Hematopoietic multipotent progenitor cell (in vitro differentiated cells): ENCODE results near the gene COBL. TPM values are rescaled to one million over a fixed set of nuclear protein-coding genes. Genes with fewer than 3 reads are reported as not detected.

Experiments used
- DNase-seq, 3 donors: peaks; one replicate each; pipeline ENCODE4 v3.0.0-alpha.2; 2011 to 2015; ENCODE audit warnings: low read depth in 2 of 3, low spot score in 2 of 3
- total RNA-seq: library from RNA; depleted of rRNA; stranded (reverse); fragments of >200 nt; gene quantifications from one replicate; pipeline ENCODE4 v1.2.3, GENCODE V29; 2012

COBL gene, protein sequence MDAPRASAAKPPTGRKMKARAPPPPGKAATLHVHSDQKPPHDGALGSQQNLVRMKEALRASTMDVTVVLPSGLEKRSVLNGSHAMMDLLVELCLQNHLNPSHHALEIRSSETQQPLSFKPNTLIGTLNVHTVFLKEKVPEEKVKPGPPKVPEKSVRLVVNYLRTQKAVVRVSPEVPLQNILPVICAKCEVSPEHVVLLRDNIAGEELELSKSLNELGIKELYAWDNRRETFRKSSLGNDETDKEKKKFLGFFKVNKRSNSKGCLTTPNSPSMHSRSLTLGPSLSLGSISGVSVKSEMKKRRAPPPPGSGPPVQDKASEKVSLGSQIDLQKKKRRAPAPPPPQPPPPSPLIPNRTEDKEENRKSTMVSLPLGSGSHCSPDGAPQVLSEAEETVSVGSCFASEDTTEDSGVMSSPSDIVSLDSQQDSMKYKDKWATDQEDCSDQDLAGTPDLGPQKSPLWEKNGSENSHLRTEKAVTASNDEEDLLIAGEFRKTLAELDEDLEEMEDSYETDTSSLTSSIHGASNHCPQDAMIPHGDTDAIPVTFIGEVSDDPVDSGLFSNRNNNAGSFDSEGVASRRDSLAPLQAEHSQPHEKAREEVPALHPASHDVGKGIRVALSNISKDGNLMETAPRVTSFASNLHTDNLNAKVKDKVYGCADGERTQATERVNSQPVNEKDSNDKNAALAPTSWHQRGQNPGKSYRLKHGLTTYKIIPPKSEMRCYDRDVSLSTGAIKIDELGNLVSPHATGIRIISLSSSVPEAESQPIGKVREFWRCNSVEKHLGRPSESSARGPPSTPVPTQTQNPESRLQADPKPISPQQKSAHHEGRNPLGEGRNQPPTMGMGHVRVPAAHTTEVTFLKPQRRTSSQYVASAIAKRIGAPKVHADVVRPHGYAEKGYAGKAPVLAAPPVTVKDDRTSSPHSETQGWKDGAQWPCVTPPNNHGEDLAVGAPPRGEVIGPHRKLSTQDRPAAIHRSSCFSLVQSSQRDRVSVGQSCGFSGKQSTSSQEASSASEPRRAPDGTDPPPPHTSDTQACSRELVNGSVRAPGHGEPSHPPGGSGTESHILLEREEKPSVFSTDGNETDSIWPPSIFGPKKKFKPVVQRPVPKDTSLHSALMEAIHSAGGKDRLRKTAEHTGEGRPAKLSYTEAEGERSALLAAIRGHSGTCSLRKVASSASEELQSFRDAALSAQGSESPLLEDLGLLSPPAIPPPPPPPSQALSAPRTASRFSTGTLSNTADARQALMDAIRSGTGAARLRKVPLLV
- total RNA-seq: 0.27 TPM

DNA sequence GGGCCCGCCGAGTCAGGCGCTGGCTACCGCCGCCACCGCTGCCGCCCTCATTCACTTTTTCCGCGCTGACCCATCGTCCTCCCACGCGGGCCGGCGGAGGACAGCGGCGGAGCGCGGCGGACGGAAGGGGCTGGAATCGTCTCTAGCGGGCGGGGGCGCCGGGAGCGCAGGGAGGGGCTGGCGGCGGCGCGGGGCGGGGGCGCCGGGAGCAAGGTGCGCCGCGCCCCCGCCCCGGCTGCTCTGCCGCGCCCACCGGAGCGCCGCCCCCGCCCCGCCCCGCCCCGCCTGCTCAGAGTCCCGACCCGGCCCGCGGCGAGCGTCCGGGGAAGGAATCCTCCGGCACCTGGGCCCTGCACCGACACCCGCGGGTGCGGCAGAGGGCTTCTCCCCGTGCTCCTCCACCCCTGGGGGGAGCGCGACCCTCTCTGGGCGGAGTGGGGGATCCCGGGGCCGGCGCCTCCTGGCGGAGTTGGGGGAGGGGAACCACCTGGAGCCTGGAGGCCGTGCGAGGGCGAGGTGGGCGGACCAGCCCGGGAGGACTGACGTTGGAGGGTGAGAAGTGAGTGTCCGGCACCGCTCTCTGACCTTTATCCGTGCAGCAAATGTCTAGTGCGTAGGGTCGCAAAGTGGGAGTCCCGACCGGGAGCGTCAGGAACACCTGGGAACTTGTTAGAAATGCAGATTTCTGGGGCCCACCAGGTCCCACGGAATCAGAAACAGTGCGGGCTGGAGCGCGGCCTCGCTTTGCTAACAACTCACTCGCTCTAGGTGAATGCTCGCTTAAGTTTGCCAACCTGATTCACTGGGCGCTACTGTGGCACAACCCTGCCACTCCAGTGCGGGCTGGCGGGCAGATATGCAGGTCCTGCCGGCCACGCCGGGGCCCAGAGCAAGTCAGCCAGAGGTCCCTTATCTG lies at the start of gene COBL:
COBL (minus strand) TSS at position 144 of the 916 bp plus-strand sequence. CDS start 176 bp downstream, outside the sequence.
- peak in 1 of 3 donors; percentile 30 for DNase-seq

DNA sequence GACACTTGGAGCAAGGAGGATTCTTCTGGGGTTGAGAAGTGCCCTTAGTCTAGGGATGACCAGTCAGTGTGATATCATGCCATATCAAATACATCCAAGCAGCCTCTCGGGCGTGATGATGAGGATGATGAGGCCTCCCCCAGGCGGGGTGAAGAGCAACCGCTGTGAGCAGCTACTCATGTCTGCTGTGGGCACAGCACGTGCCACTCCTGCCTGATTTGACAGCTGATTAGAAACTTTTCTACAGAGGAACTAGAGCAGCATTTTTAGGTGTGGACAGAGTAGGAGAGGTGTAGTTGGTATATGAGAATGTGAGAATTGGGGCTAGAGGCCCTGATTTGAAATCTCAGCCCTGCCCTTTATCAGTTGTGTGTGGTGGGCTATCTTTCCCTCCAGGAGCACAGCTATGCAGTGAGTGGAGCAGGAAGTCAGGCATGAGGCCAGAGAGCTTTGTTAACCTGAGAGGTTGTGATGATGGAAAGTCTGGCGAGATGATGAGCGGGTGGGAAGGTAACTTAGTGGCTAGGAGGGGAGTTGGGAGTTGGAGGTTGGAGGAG lies 49.6 kb upstream of the COBL start:
- DNase-seq: no peak

DNA sequence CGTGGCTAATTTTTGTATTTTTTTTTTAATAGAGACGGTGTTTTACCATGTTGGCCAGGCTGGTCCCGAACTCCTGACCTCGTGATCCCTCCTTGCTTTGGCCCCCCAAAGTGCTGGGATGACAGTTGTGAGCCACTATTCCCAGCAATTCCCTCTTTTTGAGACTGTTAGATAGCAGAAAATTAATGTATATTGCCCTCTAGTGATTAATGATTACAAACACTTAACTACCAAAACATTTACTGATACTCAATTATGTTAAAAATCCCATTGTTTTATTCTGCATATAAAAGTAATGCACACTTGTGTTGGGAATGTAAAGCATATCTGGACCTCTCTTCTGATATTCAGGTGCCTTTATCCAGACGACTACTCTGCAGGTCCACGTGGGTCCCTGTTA lies 41.2 kb upstream of the COBL start:
- no peak for DNase-seq

DNA sequence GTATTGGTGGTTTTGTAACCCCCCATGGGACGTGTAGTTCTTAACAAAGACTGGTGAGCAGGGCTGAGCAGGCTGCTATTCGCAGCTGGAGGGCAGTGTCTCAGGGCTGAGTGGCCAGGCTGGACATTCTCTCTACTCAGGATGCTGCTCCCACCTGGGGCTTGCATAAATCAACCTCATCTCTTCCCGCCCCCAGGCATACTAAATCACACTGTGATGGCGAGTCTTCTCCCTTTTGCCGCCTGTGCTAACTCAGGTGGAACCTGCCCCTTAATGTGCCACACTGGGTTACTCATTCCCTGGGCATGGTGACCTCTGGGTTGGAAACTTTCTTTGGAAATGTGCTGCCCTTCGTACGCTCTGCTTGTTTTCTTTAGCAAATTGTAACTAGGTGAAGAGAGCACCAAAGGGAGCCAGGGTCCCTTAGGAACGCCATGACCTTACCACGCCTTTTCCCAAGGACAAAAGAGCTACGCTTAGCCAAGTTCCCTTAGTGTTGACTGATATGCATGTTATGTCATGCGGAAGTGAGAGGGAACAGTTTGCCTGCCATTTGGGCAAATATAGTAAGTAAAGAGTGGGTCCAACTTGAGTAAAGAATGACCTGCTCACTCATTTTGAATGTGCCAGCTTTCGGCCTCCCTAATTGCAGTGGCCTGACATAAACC lies 40.4 kb upstream of the COBL start:
- no peak for DNase-seq

DNA sequence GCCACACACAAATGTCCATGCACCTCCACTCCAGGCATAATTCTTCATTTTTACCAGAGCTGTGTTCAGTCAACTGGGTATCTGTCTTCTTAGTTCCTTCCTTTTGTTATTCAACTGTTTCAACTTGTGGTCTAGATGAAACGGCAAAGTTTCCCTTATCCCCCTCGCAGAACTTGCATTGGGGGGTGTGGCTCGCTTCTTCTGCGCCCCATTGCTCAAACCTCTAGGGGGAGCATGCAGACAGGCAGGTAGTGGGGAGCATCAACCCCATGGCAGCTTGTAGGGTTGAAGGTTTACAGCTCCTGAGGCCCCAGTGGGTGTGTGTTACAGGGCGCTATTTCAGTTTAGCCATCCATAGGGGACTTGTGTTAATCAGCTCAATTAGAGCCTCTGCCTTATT lies 38.3 kb upstream of the COBL start:
- DNase-seq: peak in 2 of 3 donors; percentile 33 to 76

DNA sequence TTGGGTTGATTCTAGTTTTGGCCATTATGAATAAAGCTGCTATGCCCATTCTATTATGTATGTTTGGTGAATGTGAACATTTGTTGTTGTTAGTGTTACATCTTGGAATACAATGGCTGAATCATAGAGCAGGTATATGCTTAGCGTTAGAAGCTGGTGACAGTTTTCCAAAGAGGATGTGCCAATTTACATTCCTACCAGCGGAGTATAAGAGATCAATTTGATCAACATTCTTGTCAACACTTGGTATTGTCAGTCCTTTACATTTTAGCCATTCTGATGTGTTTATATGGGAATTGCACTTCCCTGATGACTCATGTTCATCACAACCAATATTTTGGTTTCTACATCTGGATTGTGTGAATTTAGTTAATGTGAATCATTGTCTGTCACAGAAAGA lies 37.8 kb upstream of the COBL start:
- DNase-seq: peak in 1 of 3 donors; percentile 4

DNA sequence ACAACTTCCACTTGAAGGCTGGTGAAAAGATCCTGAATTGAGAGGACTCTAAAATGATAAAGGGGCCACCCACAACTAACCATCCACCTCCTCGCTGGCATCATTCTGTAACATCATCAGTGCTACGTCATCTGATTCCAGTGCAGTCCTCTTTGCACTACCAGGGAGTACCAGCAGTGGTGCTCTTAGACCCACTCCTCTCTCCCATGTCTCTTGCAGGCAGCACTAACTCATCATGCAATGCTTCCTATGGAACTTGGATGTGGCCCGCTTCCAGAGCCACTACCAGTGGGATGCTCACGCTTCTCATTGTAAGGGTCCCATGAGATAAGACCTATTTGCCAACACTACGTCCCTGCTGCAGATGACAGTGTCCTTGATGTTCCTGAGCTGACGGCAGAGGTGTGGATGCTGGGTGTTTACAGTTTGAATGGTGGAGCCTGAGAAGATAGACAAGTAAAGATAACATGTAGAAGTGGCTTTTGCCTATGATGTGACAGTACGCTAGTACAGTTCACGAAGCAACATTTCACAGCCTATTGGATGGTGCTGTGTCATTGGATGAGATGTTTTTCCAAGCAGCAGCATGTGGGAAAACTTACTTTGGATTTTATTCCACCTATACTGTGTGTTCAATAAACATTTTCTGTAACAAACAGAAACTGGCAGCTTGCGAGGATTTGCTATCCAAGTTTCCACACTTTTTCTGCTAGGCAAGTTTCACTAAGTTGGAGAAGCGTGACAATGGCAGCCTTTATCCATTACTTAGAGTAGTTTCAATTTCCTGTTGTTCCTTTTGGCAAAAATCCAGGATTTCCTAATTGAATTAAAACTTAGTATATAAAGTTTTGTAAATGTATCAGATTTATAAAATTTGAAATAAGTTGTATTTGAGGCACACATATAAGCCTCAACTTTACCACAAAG lies 35.8 kb upstream of the COBL start:
- DNase-seq: no peak

DNA sequence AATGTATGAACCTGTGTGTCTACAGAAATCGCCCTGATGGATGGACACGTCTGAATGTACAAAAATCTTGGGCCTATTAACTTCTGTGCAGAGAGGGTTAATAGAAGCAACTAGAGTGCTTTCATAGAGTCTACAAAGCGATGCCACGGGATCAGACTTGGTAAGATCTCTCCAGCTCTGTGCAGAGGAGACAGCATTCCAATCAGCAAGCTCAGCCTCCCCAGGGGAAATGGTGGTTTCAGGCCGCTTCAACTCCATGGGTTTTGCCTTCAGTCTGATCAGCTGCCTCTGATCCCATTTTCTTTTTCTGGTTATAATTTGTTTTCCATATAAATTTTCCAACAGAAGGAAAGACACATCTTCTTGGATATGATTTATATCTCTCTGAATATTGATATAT lies 35.1 kb upstream of the COBL start:
- DNase-seq: no peak

DNA sequence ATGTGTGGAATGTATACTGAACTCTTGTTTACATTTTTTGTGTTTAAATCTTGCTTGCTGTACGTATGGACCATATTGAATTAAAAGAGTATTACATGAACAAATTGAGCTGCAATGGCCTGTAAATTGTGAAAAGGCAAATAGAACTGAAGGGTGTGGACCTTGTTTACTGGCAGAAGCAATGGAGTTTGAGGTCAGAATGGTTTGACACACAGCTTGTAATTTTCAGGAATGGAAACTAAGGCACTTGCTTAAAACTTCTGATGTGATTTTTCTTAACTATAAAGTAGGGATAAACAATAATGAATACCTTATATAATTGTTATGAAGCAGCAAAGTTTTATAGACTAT lies 33.9 kb upstream of the COBL start:
- DNase-seq: no peak

DNA sequence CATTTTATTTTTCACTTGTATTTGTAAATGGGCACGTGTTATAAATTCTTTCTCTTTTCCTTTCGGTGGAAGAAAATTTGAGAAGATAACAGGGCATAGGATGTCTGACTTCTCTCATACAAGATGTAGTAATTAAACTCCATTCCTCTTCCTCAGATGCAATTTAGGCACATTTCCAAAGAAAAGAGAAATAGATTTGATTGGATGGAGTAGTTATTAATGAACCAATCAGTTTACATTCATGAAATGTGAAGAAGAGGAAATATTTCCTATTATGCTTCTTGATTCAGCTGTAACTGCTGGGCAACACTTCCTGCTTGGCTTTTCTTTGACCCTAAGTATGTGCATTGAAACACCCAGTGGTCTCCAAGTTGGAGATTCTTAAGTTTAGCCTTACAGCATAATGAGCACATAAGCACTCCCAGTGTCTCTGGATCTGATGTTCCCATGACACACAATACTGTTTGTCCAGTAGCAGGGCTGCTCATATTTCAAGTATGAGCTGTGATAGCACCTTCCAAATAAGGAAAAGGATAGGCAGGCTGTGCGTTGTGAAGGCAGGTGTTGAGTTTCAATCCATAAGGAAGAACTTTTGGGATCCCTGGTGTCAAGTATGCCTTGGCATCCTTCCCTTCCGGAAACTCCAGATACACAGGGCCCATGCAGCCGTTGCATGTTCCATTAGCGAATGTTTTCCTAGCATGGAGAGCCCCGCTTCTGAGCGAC lies 33.4 kb upstream of the COBL start:
- DNase-seq: no peak

DNA sequence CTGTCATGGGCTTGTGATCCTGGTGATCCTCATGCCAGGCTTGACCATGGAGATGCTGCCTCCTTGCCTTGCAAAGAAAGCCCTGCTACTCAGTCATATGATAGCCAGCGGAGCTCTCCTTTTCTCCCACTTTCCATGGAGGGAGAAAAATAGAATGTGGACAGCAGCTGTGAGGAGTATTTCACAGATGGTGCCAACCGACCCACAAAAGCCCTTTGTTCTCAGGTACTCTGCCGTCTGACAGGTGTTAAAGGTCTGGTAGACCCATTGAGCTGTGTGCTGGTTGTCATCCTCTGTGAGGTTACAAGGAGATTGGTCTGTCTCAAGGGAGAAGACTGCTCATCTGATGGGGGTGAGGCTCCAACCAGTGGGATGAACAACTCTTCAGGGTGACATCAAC lies 29.5 kb upstream of the COBL start:
- no peak for DNase-seq

DNA sequence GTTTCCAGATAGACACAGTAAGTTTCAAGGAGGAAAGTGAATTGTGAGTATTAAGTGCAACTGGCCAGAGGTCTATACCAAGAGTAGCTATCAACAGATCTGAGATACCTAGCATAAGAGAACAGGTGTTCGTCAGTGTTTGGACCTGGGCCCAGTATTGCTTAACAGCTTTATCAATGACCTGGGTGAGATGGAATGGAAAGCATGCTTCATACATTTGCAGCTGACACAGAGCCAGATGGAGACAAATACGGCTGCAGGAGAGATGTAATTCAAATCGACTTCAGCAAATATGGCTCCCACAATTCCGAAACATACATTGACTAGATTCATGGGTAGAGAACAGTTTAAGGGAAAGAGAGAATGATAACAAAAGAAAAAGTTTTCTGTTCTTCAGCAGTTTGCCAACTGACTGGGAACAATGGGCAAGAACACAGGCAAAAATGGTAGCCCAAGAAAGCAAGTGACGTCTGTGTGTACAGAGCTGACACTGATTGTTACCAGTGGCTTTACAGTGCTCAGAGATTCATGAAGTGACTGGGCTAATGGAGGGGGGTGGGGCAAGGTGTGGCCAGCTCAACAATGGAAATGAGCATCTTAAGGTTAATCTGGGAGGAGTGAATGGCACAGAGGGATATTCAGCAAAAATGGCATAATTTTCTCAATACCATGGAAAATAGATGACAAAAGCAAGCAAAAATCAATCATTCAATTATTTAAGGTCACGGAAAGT lies 28.0 kb upstream of the COBL start:
- DNase-seq: no peak

DNA sequence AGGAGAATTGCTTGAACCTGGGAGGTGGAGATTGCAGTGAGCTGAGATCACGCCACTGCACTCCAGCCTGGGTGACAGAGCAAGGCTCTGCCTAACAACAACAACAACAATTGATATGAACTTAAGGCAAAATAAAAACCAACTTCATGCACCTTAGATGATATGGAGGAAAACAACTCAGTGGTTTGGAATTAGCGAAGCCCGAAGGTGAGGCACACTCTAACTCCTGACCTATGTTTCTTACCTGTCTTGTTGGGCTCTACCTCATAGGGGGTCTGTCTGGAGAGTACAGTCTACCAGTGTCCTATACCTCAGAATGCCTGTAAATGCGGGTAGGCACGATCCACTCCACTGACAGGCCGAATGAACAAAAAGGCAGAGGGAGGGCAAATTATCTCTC lies 24.3 kb upstream of the COBL start:
- DNase-seq: no peak

DNA sequence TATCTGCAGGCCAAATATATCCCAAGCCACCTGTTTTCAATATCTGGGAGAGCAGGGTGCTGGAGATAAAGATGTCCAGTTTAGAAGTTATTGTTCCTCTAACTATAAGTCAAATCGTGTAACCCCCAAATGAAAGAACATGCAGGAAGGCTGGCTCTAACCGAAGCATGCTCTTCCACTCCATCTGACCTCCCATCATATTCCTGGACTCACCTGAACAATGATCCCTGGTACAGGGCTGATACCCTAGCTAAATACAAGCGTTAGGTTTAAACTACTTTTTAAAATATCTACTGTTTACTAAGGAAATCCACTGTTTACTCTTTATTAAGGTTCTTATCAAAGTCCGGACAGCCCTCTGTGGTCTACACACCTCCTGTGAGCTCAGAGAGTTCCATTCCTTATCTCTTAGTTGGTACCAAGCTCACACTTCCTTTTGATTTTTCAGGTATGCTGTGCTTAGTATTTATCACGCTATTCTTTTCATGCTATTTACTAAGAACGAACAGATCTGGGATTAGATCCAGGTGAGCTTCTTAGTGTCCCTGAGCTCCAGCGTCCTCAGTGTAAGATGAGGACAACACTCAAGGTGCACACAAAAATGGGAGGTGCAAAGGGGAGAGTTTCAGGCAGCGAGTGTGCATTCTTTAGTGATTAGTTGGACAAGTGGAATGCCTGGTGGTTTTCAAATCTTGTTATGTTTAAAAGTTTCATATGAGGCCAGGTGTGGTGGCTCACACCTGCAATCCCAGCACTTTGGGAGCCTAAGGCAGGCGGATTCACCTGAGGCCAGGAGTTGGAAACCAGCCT lies 23.6 kb upstream of the COBL start:
- DNase-seq: peak in 1 of 3 donors; percentile 16

DNA sequence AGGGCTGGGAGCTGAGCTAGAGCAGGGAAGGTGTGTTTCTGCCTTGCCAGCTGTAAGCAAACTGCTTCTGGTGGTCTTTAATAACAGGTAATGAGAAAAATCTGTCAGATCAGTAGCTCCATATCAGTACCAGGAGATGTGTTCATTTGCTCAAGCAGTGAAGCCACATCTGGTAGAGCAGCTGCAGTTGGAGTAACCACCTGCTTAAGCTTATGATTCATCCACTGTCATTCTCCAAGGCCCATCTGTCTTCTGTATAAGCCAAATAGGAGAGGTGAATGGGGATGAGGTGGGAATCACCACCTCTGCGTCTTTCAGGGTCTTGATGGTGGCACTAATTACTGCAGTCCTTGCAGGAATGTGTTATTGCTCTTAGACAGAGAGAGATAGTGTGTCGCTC lies 18.4 kb upstream of the COBL start:
- DNase-seq: no peak

DNA sequence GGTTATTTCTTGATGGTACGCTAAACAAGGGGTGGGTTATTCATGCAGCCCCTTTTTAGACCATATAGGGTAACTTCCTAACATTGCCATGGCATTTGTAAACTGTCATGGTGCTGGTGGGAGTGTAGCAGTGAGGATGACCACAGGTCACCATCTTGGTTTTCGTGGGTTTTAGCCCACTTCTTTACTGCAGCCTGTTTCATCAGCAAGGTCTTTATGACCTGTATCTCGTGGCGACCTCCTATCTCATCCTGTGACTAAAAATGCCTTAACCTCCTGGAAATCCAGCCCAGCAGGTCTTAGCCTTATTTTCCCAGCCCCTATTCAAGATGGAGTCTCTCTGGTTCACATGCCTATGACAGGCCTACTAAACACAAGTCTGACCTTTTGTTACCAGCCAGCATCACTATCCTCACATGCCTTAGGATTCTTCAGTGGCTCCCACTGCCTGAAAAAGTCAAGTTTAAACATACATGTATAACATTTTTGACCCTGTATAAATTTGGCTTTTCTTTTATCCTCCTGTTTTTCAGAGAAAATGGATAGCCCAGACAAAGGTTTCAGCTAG lies 13.2 kb upstream of the COBL start:
- no peak for DNase-seq
